Osteocyte (in vitro differentiated cells): ENCODE results near the gene HMGCS2. TPM values are rescaled to one million over a fixed set of nuclear protein-coding genes. Genes with fewer than 3 reads are reported as not detected.

Source experiments
- DNase-seq: peaks from one replicate; pipeline ENCODE4 v3.0.0; 2021; ENCODE audit warnings: mixed read lengths; ENCODE audit not compliant: unreplicated experiment; ENCODE audit errors: extremely low spot score
- H3K27ac Mint-ChIP-seq: one replicate; pipeline ENCODE4 v1.8.0; 2021; ENCODE audit warnings: mild to moderate bottlenecking, mixed read lengths; ENCODE audit not compliant: unreplicated experiment
- H3K27me3 Mint-ChIP-seq: one replicate; pipeline ENCODE4 v1.8.0; 2021; ENCODE audit warnings: mixed read lengths; ENCODE audit not compliant: unreplicated experiment
- H3K36me3 Mint-ChIP-seq: one replicate; pipeline ENCODE4 v1.8.0; 2021; ENCODE audit warnings: mixed read lengths; ENCODE audit not compliant: unreplicated experiment
- H3K4me1 Mint-ChIP-seq: one replicate; pipeline ENCODE4 v1.8.0; 2021; ENCODE audit warnings: mixed read lengths; ENCODE audit not compliant: unreplicated experiment
- H3K4me3 Mint-ChIP-seq: one replicate; pipeline ENCODE4 v1.8.0; 2021; ENCODE audit warnings: mild to moderate bottlenecking, moderate library complexity, mixed read lengths; ENCODE audit not compliant: unreplicated experiment
- H3K9me3 Mint-ChIP-seq: one replicate; pipeline ENCODE4 v1.8.0; 2021; ENCODE audit warnings: mixed read lengths; ENCODE audit not compliant: unreplicated experiment
- CTCF ChIP-seq: fragments of 200-600 bp; sonication (generic); IDR thresholded peaks from 2 replicates; pipeline ENCODE4 v1.5.0; 2021; ENCODE audit warnings: antibody characterized with exemption, mild to moderate bottlenecking, moderate library complexity
- total RNA-seq: library from RNA; stranded (reverse); gene quantifications from 2 replicates; pipeline ENCODE4 v1.2.1, GENCODE V29; 2021

The HMGCS2 gene
- total RNA-seq, 1 donor from 2014 or later, result not detected

- Mint-ChIP-seq H3K4me3 (no peak overlapping the region), H3K36me3 (peaks cover 3% of the 10 kb centered on the region), H3K27ac (no peak overlapping the region), H3K27me3 (peaks cover 47% of the 10 kb centered on the region), H3K4me1 (no peaks in the 10 kb centered on the region), H3K9me3 (peaks cover 17% of the 10 kb centered on the region)
- DNase-seq, result no peak
- no peak for TF ChIP-seq CTCF
Observed at GRCh38 chr1:119701659-119702058, 67.0 kb downstream of the HMGCS2 start.

- TF ChIP-seq CTCF, result no peak
- Mint-ChIP-seq H3K4me3 (no peak overlapping the region), H3K27ac (no peak overlapping the region), H3K4me1 (no peaks in the 10 kb centered on the region), H3K27me3 (peaks cover 58% of the 10 kb centered on the region), H3K9me3 (peaks cover 17% of the 10 kb centered on the region), H3K36me3 (peaks cover 3% of the 10 kb centered on the region)
- no peak for DNase-seq
Observed at GRCh38 chr1:119700326-119700725, 68.4 kb downstream of the HMGCS2 start.

Other genes starting within 250 kb of the HMGCS2 start
- 8.0 and 8.3 TPM in 2 replicates for gene ZNF697, start 120.6 kb downstream of the HMGCS2 start, total RNA-seq
- gene PHGDH, start 57.0 kb downstream of the HMGCS2 start, total RNA-seq, result 271 and 282 TPM in 2 replicates
- gene REG4, start 42.6 kb upstream of the HMGCS2 start, total RNA-seq, result not detected in 2 replicates
- gene ADAM30, start 127.6 kb upstream of the HMGCS2 start, total RNA-seq, result not detected in 2 replicates